CMK (cell line): ENCODE results near the gene MXRA8.

Source experiments
- DNase-seq: peaks from one replicate; pipeline ENCODE4 v3.0.0-alpha.2; 2010; ENCODE audit warnings: low read depth

The MXRA8 gene

DNA sequence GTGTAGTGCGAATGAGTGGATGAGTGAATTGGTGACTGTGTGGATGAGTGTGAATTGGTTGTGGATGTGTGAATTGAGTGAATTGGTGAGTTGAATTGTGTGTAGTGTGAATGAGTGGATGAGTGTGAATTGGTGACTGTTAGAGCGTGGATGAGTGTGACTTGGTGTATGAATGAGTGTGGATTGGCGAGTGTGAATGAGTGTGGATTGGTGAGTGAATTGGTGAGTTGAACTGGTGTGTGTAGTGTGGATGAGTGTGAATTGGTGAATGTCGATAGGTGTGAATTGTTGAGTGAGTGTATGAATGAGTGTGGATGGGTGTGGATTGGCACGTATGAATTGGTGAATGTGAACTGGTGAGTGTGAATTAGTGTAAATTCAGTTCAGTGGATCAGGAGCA, 9.0 kb upstream of the MXRA8 start:
- no peak for DNase-seq

DNA sequence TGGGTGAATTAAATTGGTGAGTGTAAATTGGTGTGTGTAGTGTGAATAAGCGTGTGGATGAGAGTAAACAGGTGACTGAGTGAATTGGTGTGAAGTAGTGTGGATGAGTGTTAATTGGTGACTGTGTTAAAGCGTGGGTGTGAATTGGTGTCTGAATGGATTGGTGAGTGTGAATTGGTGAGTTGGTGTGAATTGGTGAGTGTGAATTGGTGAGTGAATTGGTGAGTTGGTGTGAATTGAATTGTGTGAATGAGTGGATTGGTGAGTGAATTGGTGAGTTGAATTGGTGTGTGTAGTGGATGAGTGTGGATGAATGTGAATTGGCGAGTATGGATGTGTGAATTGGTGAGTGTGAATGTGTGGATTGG, 8.3 kb upstream of the MXRA8 start:
- no peak for DNase-seq

DNA sequence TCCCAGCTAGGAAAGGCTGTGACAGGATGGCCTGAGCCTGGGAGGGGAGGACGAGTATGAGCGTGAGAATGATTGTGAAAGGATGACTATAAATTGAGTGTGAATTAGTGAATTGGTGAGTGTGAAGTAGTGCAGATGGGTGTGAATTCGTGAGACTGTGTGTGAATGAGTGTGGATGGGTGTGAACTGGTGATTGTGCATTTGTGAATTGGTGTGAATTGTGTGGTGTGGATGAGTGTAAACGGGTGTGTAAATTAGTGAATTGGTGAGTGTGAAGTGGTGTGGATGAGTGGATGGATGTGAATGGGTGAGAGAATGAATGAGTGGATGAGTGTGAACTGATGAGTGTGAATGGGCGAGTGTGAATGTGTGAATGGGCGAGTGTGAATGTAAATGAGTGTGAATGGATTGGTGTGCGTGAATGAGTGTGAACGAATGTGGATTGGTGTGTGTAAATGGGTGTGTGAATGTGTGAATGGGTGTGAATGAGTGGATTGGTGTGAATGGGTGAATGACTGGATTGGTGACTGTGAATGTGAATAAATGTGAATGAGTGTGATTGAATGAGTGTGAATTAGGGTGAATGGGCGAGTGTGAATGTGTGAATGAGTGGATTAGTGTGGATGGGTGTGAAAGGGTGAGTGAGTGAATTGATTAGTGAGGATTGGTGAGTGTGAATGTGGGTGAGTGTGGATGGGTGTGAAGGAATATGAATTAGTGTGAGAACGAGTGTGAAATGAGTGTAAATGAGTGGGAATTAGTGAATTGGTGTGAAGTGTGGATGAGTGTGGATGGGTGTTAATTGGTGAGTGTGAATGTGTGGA, 7.7 kb upstream of the MXRA8 start:
- DNase-seq, result no peak

DNA sequence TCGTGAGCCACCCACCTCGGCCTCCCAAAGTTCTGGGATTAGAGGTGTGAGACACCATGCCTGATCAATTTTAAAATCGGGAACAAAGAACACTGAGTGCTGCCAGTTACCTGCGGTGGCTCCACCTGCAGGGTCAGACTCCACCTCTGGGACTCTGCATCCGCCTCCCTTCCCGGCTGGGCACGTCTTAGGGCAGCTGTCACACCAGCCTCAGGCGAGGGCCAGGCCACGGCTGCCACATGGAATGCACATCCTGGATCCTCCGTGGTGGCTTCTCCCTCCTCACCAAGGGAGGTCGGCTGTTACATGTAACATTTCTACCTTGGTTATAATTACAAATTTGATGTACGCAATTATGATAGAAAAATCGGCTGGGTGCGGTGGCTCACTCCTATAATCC, 5.9 kb upstream of the MXRA8 start:
- no peak for DNase-seq

DNA sequence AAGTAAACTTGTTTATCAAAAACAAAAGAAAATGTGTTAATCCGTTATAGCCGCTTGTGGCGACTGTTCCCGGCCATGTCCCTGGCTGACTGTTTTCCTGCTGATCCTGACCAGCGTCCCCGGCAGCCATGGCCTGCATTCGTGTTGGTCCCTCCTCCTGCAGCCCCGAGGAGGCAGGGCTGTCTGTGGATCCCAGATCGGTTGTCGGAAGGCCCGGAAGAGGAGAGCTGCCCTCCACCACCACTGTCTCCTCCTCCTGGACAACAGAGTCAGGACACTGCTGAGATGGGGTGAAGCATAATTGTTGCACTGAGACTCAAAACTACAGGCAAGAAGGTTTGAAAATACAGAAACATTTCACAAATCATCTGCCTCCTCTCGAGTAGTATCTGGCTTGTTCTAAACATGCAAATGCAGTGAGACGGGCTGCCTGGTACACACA, 3.6 kb upstream of the MXRA8 start:
- DNase-seq, result no peak

DNA sequence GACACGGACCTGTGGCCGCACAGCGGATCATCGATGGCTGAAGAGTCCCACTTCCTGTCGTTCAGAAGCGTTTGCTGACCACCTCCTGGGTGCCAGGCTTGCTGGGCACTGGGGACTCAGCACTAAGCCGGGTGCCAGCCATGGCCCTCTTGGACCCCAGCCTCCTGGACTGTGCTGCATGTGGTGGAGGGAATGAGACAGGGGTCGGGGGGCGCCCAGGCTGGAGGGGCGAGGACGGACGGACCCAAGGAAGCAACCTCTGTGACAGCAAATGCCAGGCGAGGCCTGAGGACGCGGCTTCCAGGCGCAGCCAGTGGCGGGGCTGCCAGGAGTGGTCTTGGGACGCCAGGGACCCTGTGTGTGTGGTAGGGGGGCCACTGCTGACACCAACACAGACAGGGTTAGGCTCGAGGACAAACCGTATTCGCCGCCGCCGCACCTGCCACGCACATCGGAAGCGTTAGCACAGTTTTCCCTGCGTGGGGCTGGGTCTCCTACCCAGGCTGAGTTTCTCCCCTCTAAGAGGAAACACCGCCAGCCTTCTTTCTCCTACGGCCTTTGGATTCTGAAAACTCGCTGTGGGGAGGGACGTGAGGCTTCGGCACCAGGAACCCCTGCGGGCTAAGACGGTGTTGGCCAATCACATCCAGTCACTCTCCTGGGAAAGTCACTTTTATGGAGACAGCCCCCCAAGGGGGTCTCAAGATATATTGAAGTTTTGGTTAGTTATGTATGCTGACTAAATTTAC, 3.1 kb upstream of the MXRA8 start:
- no peak for DNase-seq

DNA sequence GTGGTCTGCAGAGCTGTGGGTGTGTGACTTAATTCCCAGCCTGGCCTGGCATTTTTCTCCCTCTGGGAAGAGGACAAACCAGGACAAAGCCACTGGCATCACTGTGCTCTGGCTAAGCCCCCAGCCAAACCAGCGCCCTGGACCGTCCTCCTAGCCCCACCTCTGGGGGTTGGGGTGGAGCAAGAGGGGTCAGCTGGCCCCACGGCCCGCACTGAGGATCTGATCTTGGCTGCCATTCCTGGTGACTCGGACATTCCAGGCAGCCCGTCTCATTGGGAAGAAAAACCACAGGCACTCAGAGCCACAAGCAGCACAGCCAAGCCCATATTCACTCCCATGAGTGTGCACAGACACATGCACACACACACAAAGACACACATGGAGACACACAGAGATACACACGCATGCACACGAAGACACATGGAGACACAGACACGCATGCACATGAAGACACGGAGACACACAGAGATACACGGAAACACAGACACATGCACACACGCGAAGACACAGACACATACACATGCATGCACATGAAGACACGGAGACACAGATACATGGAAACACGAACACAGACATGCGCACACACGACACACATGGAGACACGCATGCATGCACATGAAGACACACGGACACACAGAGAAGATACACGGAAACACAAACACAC, 2.3 kb upstream of the MXRA8 start:
- DNase-seq, result no peak

DNA sequence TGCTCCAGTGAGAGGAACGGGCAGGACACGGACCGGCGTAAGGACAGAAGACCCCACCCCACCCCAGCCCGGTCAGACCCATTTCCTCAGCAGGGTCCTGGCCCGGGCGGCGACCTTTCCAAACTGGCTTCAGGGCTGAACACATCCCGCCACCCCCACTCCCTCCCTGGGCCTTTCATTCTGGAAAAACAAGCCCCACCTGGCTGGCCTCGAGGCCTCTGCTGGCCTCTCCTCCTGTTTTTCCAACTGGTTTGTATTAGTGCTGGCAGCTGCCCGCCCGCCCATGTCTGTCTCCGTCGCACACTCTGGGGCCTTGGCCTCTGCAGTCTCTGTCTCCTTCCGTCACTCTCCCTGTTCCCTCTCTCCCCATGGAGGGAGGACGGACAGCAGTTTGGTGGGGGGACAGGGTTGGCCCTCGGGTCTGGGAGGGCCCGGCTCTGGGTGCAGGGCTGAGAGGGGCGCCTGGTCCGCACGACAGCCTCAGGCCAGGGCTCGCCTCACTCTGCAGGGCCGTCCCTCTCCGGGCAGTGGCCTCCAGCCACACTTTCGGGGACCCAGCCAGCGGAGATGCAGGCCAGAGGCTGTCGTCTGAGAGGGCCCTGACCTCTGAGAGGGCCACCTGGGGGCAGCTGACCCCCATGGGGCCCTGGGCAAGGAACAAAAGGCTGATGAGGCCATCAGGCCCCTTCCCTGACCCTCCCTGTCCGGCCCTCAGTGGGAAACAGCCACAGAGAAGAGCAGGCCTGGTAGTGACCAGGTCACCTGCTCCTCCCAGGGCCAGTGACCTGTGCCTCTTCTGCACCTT, 1.5 kb upstream of the MXRA8 start:
- no peak for DNase-seq

DNA sequence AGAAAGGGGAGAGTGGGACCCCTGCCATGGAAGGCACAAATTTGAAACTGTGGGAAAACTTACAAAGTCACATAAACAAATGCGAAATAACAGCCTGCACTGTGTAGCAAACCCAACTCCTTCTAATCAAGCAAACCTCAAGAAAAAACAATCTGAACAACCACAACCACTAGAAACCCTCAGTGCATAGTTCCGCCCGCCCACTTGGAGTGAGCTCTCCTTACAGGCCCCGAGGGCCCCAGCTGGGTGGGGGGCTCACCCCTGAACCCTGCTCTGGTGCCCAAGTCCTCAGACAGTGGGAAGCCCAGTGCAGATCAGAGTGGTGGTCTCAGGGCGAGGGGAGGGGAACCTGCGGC, 931 bp upstream of the MXRA8 start:
- no peak for DNase-seq

DNA sequence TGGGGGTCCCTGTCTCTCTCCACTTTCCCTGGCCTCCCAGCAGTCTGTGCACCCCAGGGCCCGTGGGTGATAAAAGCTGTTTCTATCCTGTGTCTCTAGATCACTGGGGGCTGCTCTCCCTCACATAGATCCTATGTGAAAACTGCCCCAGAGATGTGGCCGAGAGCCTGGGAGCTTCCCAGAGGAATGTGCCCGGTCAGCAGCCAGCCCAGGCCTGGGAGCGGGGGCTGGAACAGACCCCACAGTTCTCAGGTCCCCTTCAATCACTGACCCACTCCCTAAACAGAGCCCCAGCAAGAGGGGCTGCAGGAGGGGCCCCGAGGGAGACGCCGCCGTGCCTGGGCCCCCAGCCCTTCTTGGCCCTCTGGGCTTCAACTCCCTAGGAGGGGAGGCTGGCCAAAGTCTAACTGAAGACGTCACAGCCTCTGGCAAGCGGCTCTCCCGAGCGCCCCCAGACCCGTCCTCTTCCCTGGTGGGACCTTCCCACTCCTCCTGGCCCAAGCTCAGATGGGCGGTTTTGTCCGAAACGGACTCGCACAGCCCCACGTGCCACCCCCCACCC, 403 bp downstream of the MXRA8 start:
- DNase-seq, result no peak

DNA sequence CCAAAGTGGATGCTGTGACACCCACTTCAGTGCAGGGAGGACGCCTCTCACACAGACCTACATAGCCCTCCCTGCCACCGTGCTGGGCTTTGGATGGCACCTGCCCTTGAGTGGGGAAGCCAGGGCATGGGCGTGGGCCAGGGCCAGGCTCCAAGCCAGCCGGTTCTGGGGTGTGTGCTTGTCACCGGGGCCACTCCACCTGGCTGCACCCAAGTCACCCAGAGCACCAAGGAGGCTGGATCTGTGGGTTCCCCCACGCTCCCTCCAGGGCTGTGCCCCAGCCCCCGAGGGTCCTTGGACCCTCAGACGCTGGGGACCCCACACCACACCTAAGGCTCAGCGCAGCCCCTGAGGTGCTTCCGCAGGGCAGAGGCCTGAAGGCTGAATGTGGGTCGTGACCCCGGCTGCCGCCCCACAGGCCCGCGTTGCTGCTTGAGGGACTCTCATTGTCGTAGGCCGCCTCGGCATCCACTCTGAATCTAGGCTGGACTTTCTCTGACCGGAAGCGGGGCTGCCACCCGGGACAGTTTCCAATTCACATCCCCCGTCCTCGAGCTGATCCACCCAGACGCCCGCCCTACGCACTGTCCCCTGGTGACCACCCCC, 1.5 kb downstream of the MXRA8 start:
- no peak for DNase-seq

DNA sequence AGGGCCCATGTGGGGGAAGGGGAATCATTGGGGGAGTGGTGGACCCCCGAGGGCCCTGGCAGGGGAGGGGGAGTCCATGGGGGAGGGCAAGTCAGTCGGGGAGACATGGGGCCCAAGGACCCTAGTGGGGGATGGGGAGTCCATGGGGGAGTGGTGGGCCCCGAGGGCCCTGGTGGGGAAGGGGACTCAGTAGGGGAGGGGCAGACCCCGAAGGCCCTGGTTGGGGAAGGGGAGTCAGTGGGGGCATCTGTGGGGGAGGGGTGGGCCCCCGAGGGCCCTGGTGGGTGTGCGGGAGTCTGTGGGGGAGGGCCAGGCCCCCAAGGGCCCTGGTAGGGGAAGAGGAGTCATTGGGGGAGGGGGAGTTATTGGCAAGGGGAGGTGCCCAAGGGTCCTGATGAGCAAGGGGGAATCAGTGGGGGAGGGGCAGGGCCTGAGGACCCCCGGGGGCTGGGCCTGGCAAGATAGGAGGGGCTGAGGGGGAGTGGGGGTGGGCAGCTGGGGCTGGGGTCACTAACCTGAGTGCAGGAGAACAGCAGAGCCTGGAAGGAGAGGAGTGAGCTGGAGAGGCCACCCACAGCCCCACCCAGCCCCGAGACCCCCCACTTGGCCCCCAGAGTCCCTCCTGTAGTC, 2.1 kb downstream of the MXRA8 start:
- no peak for DNase-seq

DNA sequence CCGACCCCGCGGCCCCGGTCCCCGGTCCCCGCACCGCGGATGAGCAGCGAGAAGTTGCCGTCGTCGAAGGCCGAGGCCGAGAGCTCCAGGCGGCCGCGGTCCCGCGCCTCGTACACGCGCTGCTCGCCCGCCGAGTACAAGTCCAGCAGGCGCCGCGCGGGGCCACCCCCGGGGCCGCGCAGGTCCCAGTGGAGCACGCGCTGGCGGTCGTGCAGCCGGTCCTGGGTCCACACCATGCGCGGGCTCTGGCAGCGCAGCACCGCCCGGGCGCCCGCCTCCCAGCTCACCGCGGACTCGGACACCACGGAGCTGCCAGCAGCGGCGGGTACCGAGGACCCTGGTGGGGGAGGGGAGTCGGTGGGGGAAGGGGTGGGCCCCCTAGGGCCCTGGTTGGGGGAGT, 2.9 kb downstream of the MXRA8 start:
- DNase-seq, result no peak

DNA sequence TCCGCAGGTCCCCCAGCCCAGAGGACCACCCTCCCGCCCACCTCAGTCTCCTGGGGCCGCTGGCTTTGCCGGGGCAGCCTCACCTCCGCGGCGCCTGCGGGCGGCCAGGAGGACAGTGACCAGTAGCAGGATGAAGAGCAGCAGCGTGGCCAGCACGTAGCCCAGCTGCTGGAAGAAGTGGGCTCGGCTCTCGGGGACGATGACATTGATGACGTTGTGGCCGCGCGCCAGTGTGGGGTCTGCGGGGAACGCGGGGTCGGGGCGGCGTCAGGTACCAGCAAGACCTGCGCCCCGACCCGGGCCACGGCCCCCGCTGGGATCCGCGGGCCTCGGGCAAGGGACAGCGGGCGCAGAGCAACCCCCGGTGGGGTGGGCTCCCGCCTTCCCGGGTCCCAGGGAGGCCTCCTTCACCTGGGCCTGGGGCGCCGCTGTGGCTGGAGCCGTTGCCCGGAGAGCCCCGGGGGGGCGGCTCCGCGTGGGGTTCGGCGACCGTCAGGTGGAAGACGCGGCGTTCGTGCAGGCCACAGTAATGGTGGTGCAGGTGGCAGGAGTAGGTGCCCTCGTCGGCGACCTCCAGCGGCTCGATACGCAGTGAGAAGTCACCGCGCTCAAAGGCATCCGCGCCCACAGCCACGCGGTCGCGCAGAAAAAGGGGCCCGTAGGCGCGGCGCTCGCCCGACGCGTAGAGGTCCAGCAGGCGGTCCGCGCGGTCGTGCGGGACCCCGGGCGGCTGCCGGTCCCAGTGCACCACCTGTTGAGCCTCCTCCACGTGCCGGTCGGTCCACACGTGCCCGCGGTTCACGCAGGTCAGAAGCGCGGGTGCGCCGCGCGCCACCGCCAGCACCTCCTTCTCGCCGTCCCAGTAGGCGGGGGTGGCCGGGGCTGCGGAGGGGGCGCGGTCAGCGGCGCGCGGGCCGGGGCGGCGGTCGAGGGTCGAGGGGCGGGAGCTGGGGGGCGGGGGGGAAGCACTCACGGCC, 3.8 kb downstream of the MXRA8 start:
- no peak for DNase-seq

DNA sequence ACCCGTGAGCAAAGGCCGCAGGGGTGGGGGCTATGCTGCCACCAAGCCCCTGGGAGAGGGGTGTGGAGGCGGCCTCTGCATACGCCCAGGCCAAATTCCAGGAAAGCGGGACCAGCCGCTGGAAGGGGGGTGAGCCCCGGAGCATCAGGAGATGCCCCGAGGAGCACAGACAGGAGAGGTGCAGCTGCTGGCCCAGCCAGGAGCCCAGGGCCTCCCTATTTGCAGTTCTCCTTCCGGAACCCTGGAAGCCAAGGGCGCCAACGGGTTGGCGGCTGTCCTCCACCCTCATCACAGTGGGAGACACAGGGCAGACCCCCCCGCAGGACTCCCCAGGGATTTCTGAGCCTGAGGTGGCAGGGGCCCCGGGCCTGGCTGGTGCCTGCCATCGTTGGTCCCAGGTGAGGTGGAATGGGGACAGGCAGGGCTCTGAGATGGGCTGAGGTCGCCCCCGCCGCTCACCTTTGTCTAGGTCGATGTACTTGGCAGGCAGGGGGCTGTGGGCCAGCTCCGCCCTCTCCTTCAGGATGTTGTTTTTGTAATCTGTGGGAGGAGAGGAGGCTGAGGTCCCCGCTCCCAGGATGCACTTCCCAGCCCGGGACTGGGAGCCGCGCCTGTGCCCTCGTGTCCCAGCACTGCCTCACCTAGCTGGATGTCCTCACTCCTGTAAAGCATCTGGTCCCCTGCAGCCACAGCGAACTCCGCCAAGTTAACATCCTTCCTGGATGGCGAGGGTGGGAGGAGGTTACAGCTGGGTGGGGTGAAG, 4.8 kb downstream of the MXRA8 start:
- no peak for DNase-seq

DNA sequence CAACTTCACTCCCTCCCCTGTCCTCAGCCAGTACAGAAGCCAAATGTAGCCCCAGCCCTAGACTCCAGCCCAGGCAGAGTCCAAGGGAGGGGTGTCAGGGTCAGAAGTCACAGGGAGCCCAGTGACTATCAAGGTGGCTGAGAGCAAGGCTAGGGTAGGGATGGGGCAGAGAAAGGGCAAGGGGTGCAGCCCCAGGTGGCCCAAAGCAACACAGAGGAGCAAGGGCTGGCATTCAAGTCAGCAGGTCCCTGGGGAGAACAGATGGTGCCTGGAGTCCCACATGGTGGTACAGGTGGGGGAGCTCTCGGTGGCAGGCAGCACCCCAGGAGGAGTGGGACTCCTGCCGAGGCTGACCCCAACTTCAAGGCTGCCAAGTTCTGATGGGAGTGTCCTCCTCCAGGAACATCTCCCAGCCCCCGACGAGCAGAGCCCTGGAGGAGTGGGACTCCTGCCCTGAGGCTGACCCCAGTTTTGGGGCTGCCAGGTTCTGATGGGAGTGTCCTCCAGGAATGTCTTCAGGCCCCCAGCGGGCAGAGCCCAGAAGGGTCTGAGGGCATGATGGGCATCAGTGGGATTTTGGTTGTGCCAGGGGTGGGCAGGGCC, 5.5 kb downstream of the MXRA8 start:
- no peak for DNase-seq

DNA sequence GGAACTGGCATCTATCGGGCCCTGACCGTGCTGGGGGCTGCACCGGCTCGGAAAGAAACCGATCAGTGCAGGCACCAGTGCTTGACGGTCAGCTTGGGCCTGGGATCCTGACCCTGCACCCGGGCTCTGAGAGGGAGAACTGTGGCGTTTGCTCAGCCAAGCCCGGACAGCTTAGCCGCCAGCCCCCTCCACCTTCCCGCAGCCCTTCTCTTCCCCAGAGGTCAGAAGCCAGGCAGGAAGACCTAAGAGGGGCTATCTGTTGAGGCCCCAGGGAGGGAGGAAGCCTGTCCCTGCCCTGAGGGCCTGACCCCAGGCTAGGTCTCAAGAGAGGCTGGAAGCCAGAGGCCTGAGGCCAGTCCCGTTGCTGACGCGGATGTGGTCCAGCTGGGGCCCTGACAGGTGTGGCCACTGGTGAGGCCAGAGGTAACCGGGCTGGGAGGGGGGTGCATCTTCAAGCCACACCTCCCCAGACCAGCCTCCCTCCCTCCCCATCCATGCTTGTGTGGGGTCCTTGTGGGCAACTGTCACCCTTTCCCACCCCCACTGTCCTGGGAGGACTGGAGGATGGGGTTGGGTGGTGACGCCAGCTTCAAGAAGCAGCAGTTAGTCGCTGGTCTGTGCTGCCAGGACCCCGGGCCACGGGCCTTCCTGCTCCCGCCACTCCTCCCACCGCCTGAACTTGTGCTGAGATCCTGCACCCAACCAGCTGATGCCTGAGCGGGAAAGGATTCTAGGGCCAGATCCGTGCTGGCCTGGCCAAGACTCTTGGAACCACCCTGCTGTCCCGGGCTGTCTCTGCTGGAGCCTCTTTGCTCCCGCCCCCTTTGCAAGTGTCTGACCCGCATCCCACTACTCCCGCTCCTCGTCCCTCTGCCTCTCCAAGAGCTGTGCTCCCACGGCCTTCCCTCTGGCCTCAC, 6.6 kb downstream of the MXRA8 start:
- DNase-seq, result no peak
